Osteoblast (primary cell): ENCODE measurements around the gene ARHGAP1. TPM values are rescaled to one million over a fixed set of nuclear protein-coding genes. Genes with fewer than 3 reads are reported as not detected.
A peak's percentile ranks its signal among the peaks of the same experiment; 100 is the strongest.

Experiments used
- DNase-seq: peaks from one replicate; pipeline ENCODE4 v3.0.0; 2011; ENCODE audit warnings: low spot score, mixed read lengths; ENCODE audit not compliant: insufficient read length; ENCODE audit errors: missing footprints
- H2AFZ ChIP-seq: 2 replicates; pipeline ENCODE4 v1.6.0; 2011; ENCODE audit warnings: mild to moderate bottlenecking, low read length
- H3K27ac ChIP-seq: 2 replicates; pipeline ENCODE4 v1.5.1; 2011; ENCODE audit warnings: mild to moderate bottlenecking, low read depth, low read length, moderate library complexity
- H3K27me3 ChIP-seq: 2 replicates; pipeline ENCODE4 v1.6.0; 2012; ENCODE audit warnings: mild to moderate bottlenecking, control low read depth, inconsistent platforms, low read length, moderate library complexity; ENCODE audit not compliant: insufficient read depth
- H3K36me3 ChIP-seq: 2 replicates; pipeline ENCODE4 v1.5.1; 2011; ENCODE audit warnings: mild to moderate bottlenecking, low read length, control low read depth, moderate library complexity; ENCODE audit not compliant: insufficient read depth
- H3K4me1 ChIP-seq: 2 replicates; pipeline ENCODE4 v1.5.1; 2011; ENCODE audit warnings: mild to moderate bottlenecking, low read length, control low read depth, moderate library complexity; ENCODE audit not compliant: insufficient read depth
- H3K4me2 ChIP-seq: 2 replicates; pipeline ENCODE4 v1.6.0; 2011; ENCODE audit warnings: mild to moderate bottlenecking, low read length; ENCODE audit not compliant: insufficient read depth
- H3K4me3 ChIP-seq: fragments of 200-600 bp; sonication (generic); 3 replicates; pipeline ENCODE4 v1.5.1; 2012; ENCODE audit warnings: mild to moderate bottlenecking, low read length, inconsistent platforms; ENCODE audit not compliant: insufficient read depth
- H3K79me2 ChIP-seq: 2 replicates; pipeline ENCODE4 v1.6.0; 2012; ENCODE audit warnings: mild to moderate bottlenecking, low read length, control low read depth, inconsistent platforms; ENCODE audit not compliant: insufficient read depth
- H3K9me3 ChIP-seq: 2 replicates; pipeline ENCODE4 v1.5.1; 2011; ENCODE audit warnings: low read depth, low read length, control low read depth
- H4K20me1 ChIP-seq: 2 replicates; pipeline ENCODE4 v1.6.0; 2012; ENCODE audit warnings: mild to moderate bottlenecking, low read length, control low read depth; ENCODE audit not compliant: insufficient read depth
- CTCF ChIP-seq: IDR thresholded peaks from 2 replicates; pipeline ENCODE4 v1.5.1; 2011; ENCODE audit warnings: mild to moderate bottlenecking, low read depth, low read length, moderate library complexity; ENCODE audit errors: extremely low read depth
- total RNA-seq: library from RNA; depleted of rRNA; stranded (reverse); fragments of >200 nt; gene quantifications from 2 replicates; pipeline ENCODE4 v1.2.3, GENCODE V29; 2012

The ARHGAP1 gene
- total RNA-seq, 1 donor = 88.3 TPM

GRCh38 chr11:46680815-46681214 lies 19.6 kb downstream of the ARHGAP1 start:
- Histone ChIP-seq H3K79me2 (peaks cover 3% of the 10 kb centered on the region), H3K27me3 (no peaks in the 10 kb centered on the region), H3K4me3 (no peak overlapping the region), H3K4me2 (no peak overlapping the region), H3K4me1 (peaks cover 8% of the 10 kb centered on the region), H4K20me1 (peaks cover 6% of the 10 kb centered on the region), H3K27ac (no peak overlapping the region), H3K36me3 (peaks cover 62% of the 10 kb centered on the region), H3K9me3 (no peaks in the 10 kb centered on the region), H2AFZ (no peak overlapping the region)
- no peak for DNase-seq
- TF ChIP-seq CTCF = no peak

GRCh38 chr11:46680164-46680760 lies 20.2 kb downstream of the ARHGAP1 start:
- DNase-seq = peak; percentile 59
- no peak for TF ChIP-seq CTCF
- no peak overlapping the region for H3K4me3 ChIP-seq

GRCh38 chr11:46679241-46680163 lies 20.9 kb downstream of the ARHGAP1 start:
- Histone ChIP-seq H3K4me3 (no peak overlapping the region), H3K27ac (no peak overlapping the region), H3K79me2 (peaks cover 3% of the 10 kb centered on the region), H3K4me2 (no peak overlapping the region), H3K4me1 (peaks cover 21% of the 10 kb centered on the region), H3K9me3 (no peaks in the 10 kb centered on the region), H4K20me1 (peaks cover 6% of the 10 kb centered on the region), H3K27me3 (no peaks in the 10 kb centered on the region), H3K36me3 (peaks cover 60% of the 10 kb centered on the region), H2AFZ (no peak overlapping the region)
- no peak for TF ChIP-seq CTCF
- no peak for DNase-seq

More at GRCh38 chr11:46680164-46680760, 20.2 kb downstream of the ARHGAP1 start:
- Histone ChIP-seq H3K27ac (no peak overlapping the region), H3K79me2 (peaks cover 3% of the 10 kb centered on the region), H2AFZ (no peak overlapping the region), H3K27me3 (no peaks in the 10 kb centered on the region), H3K36me3 (peaks cover 60% of the 10 kb centered on the region), H3K4me1 (peaks cover 13% of the 10 kb centered on the region), H3K9me3 (no peaks in the 10 kb centered on the region), H3K4me2 (no peak overlapping the region), H4K20me1 (peaks cover 6% of the 10 kb centered on the region)

- Histone ChIP-seq H3K4me3 (no peak overlapping the region), H3K4me1 (peaks cover 23% of the 10 kb centered on the region), H3K36me3 (peaks cover 61% of the 10 kb centered on the region)
These were observed 21.7 kb downstream of the ARHGAP1 start for GRCh38 chr11:46678741-46679130.

More at GRCh38 chr11:46678741-46679130, 21.7 kb downstream of the ARHGAP1 start:
- no peak overlapping the region for H3K4me2 ChIP-seq
- H4K20me1 ChIP-seq = peaks cover 3% of the 10 kb centered on the region
- no peak overlapping the region for H2AFZ ChIP-seq
- no peaks in the 10 kb centered on the region for H3K9me3 ChIP-seq
- TF ChIP-seq CTCF = no peak
- peaks cover 3% of the 10 kb centered on the region for H3K79me2 ChIP-seq
- H3K27ac ChIP-seq = no peak overlapping the region
- DNase-seq = no peak
- H3K27me3 ChIP-seq = no peaks in the 10 kb centered on the region
